ENCODE measurements around the gene SPTBN1.
"Not testable (repeated sequence)": the region's sequence is repeated elsewhere in the genome, so short reads cannot be mapped to it uniquely, and the experiment has no call there.

SPTBN1 gene

GRCh38 chr2:54468673-54469072 lies 12.5 kb downstream of the SPTBN1 start:
- no peak for DNase-seq (ENCODE audit: low read depth in 4 of 4, low spot score in 1 of 4)

DNA sequence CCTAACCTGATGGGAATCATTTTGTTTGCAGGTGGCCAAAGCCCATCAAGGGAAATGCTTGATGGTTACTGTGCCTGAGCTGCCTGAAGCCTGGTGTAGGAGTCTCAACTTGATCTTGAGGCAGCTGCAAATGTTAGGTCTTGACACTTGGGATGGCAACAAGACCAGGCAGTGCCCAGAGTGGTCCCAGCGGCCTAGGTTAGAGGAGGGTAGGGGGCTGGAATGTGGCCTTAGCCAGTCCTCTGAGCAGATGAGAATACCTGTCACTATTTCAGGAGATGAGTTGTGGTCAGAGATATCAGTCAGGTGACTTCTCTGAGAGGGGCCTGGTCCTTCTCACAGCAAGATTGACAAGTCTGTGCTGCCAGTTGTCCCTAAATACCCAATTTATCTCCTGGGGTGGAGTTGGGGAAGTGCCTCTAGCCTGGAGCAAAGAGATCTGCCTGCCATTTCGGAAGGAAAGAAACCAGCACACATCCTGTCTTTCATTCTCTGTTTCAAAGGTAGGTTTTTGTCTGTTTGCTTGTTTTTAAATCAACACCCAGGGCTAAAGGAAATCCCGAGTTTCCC lies 13.4 kb downstream of the SPTBN1 start:
- DNase-seq (ENCODE audit: low read depth in 4 of 4, low spot score in 1 of 4) = no peak

GRCh38 chr2:54470266-54470938 lies 14.3 kb downstream of the SPTBN1 start:
- no peak for DNase-seq (ENCODE audit: low read depth in 4 of 4, low spot score in 1 of 4)

DNA sequence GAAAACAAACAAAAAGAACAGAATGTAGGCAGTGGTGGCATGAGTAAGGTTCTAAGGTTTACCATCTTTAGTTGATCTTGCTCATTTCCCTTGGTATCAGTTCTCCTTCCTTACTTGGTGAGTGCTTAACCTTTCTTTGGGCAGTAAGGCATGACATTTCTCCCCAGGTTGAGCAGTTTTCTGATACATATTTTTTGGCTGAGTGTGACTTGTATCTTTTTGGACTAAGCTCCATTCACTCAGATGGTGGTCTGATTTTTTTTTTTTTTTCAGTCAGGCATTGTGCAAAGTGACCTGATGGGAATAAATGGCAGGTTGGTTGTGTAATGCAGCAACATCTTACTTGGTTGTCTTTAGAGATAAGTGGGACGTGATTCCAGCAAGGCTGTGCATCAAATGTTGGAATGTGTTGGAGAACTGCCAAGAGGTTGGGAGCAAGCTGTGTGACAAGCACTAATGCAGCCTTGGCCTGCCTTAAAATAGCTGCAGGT lies 15.1 kb downstream of the SPTBN1 start:
- no peak for DNase-seq (ENCODE audit: low read depth in 4 of 4, low spot score in 1 of 4)

- no peak for DNase-seq (ENCODE audit: low read depth in 4 of 4, low spot score in 1 of 4)
These were observed 17.7 kb downstream of the SPTBN1 start for GRCh38 chr2:54473851-54474250.

DNA sequence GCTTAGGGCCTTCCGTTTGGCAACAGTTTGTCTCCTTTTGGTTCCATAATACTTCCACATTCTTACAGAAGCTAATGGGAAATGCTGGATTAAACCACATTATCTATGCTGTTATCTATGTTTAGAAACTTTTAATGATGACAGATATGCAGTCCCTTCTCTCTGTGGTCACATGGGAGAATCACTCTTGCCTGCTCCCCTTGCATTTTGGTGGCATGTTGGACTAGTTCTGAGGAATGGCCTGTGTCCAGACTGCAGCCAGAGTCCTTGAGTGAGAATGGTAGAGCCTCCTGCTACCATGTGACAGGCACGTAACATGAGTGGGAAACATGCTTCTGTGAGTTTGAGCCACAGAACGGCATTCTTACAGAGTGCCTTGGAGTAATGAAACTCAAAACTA lies 19.2 kb downstream of the SPTBN1 start:
- no peak for DNase-seq (ENCODE audit: low read depth in 4 of 4, low spot score in 1 of 4)

GRCh38 chr2:54475919-54476318 lies 19.8 kb downstream of the SPTBN1 start:
- DNase-seq (ENCODE audit: low read depth in 4 of 4, low spot score in 1 of 4) = no peak

GRCh38 chr2:54476852-54477251 lies 20.7 kb downstream of the SPTBN1 start:
- DNase-seq (ENCODE audit: low read depth in 4 of 4, low spot score in 1 of 4) = no peak

GRCh38 chr2:54477896-54478295 lies 21.8 kb downstream of the SPTBN1 start:
- DNase-seq (ENCODE audit: low read depth in 4 of 4, low spot score in 1 of 4) = no peak

- DNase-seq (ENCODE audit: low read depth in 4 of 4, low spot score in 1 of 4) = no peak
These were observed 22.8 kb downstream of the SPTBN1 start for GRCh38 chr2:54478899-54479298.

DNA sequence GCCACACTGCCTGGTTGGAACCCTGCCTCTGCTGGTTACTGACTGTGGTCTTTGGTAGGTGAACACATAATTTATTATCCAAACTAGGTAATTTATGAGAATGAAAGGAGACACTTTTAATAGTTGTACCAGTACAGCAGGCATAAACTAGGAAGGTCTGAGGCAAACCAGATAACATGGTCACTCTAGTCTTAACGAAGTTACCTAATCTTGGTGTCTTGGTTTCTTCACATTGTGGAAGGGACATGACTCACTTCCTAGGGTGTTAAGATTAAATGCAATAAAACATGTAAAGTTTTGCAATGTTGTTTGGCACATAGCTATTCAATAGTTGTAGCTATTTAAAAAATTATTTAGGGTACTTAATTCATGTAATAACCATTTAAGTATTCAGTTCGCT lies 23.3 kb downstream of the SPTBN1 start:
- DNase-seq (ENCODE audit: low read depth in 4 of 4, low spot score in 1 of 4) = no peak

DNA sequence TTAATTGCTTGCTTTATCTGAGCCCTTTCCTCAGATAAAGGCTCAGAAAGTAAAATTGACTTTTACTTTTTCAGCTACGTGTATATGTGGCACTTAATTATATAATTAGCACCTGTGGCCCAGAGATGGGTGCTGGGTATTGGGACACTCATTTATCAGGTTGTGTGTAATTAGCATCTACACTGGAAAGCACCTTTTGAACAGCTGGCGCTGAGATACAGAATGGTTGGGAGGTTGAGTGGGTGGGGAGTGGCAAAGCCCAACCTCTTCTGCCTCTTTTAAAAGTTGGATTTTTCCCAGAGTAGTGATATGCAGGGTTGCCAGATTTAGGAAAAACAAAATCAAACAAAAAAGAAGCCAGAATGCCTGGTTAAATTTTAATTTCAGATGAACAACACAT lies 23.9 kb downstream of the SPTBN1 start:
- DNase-seq (ENCODE audit: low read depth in 4 of 4, low spot score in 1 of 4) = no peak

GRCh38 chr2:54481686-54482085 lies 25.6 kb downstream of the SPTBN1 start:
- DNase-seq (ENCODE audit: low read depth in 4 of 4, low spot score in 1 of 4) = no peak

DNA sequence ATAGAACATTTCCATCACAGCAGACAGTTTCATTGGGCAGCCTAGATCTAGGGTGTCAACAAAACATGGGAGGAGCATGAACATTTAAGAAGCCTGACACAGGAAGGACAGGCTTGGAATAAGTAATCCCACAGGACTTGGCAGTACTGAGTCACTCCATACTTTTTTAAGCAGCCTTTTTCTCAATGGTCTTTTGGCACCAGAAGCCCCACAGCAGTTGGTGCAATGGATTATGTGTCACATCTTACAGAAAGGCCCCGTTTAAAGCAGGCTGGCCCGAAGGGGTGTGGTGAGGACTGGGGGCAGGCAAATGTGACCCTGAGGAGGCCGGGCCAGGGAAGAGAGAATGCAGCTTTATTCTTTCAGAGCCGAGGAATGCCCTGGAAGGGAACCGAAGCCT lies 26.6 kb downstream of the SPTBN1 start:
- no peak for DNase-seq (ENCODE audit: low read depth in 4 of 4, low spot score in 1 of 4)

DNA sequence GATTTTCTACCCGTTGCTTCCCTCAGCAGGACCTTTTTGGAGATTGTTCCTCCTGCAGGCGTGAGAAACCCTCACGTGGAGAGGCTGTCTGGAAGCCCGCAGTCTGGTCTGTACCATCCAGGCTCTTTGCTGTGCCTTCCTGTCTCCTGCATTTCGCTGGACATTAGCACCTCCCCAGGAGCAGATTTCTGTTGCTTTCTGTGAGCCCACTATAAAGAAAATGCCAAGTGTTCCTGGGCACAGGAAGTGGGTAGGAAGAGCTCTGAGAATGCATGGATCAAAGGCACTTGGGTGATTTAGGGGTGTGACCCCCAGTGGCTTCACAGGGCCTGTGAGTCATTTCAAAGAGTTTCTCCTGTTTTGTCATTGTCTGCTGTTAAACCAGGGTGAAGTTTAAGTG lies 27.3 kb downstream of the SPTBN1 start:
- DNase-seq (ENCODE audit: low read depth in 4 of 4, low spot score in 1 of 4) = no peak

- DNase-seq (ENCODE audit: low read depth in 4 of 4, low spot score in 1 of 4) = not testable (repeated sequence)
These were observed 29.6 kb downstream of the SPTBN1 start for GRCh38 chr2:54485756-54486155.

- no peak for DNase-seq (ENCODE audit: low read depth in 4 of 4, low spot score in 1 of 4)
These were observed 30.6 kb downstream of the SPTBN1 start for GRCh38 chr2:54486766-54487165.

DNA sequence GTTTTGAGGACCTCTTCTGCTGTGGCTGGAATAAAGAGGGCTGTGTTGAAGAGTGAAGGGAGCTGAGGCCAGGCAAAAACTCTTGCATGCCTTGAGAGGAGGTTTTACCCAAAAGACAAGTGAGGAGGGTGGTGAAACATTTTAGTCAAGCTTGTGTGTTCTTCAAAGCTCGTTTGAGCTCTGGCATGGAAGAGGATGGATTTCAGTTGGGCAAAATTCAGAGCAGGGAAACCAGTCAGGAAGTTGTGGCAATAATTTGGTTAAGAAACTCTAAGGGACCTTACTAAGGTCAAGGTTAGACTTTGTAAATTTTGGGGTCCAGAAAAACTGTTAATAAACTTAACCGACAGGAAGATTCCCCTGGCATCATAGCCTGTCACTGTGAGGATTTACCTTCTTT lies 34.7 kb downstream of the SPTBN1 start:
- no peak for DNase-seq (ENCODE audit: low read depth in 4 of 4, low spot score in 1 of 4)

DNA sequence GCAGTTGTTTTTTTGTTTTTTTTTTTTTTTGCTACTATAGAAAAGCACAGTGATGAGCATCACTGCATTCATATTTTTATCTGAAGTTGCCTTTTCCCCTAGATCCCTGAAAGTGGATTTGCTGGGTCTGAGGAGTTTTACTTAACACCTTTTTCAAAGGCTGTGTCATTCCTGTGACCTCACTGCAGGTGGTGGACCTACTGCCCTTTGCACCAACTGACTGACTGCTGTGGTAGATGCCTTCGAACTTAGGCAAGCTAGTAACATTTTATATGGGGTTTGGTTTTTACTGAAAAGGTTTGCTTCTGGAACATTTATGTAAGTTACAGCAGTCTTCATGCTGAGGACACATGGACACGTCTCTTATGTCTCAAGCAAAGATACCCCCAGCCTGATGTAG lies 36.2 kb downstream of the SPTBN1 start:
- no peak for DNase-seq (ENCODE audit: low read depth in 4 of 4, low spot score in 1 of 4)

GRCh38 chr2:54494087-54494486 lies 38.0 kb downstream of the SPTBN1 start:
- DNase-seq (ENCODE audit: low read depth in 4 of 4, low spot score in 1 of 4) = no peak

DNA sequence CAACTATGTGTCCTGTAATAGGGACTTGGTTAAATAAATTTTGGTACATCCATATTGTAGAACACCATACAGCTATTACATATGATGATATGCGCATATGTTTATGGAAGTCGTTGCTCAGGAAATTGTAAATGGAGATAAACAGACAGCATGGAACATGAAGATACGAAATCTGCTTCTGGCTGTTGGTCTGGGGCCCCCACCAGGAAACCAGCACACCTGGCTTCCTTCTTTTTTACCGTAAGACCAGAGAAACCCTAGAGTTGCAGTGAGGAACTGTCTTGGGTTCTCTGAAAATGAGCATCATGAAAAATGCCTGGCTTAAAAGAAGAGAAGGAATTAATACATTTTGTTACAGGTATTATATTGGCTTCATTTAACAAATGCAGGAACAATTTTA lies 40.8 kb downstream of the SPTBN1 start:
- DNase-seq (ENCODE audit: low read depth in 4 of 4, low spot score in 1 of 4) = no peak

- no peak for DNase-seq (ENCODE audit: low read depth in 4 of 4, low spot score in 1 of 4)
These were observed 41.9 kb downstream of the SPTBN1 start for GRCh38 chr2:54497763-54498680.

All from stimulated activated CD4-positive, alpha-beta T cell treated with anti-CD3 and anti-CD28 coated beads, Interleukin-1b, Interleukin-23, amount 100 ng/mL, for 24 hours (primary cell).